ENCODE data around the gene GKN2. TPM values are rescaled to one million over a fixed set of nuclear protein-coding genes. Genes with fewer than 3 reads are reported as not detected.

Gene GKN2
- total and polyA plus RNA-seq, 4 donors = 9.1 TPM; not detected in 3

GRCh38 chr2:68994864-68995263, 42.2 kb upstream of the GKN2 start:
- Histone ChIP-seq H3K4me1 (ENCODE audit: control insufficient read depth in 4 of 4, insufficient read depth in 4 of 4, low read length in 3 of 4) (peaks cover 0 to 2% (median 0%) of the 10 kb centered on the region in 4 donors), H3K4me3 (ENCODE audit: low read depth in 1 of 3, low read length in 3 of 3) (no peak overlapping the region), H3K36me3 (ENCODE audit: control insufficient read depth in 4 of 4, insufficient read depth in 3 of 4, low read depth in 1 of 4, low read length in 3 of 4) (no peaks in the 10 kb centered on the region), H3K9ac (ENCODE audit: low read depth in 1 of 2, low read length in 2 of 2) (no peak overlapping the region), H3K9me3 (ENCODE audit: control insufficient read depth in 4 of 4, low read length in 3 of 4) (no peaks in the 10 kb centered on the region), H3K27me3 (ENCODE audit: control insufficient read depth in 4 of 4, insufficient read depth in 4 of 4, low read length in 3 of 4) (no peaks in the 10 kb centered on the region), H3K27ac (ENCODE audit: low read depth in 1 of 2, low read length in 2 of 2) (no peak overlapping the region)
- TF ChIP-seq REST (IDR thresholded peaks at IDR 0.05) (no peak), HNF4A (conservative IDR thresholded peaks at IDR 0.05) (no peak), YY1 (IDR thresholded peaks at IDR 0.05) (no peak), ATF3 (IDR thresholded peaks at IDR 0.05) (no peak), TAF1 (conservative IDR thresholded peaks at IDR 0.05) (no peak), RXRA (IDR thresholded peaks at IDR 0.05) (no peak), ZBTB33 (IDR thresholded peaks at IDR 0.05) (no peak), MAX (IDR thresholded peaks at IDR 0.05) (no peak), GABPA (IDR thresholded peaks at IDR 0.05 in 1 of 2, conservative IDR thresholded peaks at IDR 0.05 in 1 of 2) (no peak), FOXA1 (IDR thresholded peaks at IDR 0.05) (no peak), JUND (IDR thresholded peaks at IDR 0.05) (no peak), EGR1 (IDR thresholded peaks at IDR 0.05; ENCODE audit: low read depth in 2 of 2) (no peak), RAD21 (IDR thresholded peaks at IDR 0.05) (no peak), CTCF (IDR thresholded peaks at IDR 0.05; ENCODE audit: low read depth, low read length, missing input control) (no peak), HNF4G (IDR thresholded peaks at IDR 0.05) (no peak), FOXA2 (IDR thresholded peaks at IDR 0.05) (no peak)
- DNase-seq (ENCODE audit: low spot score) = no peak
- WGBS = 80% methylated on average over 4 of the region's 4 CpGs

GRCh38 chr2:68993660-68994059, 41.0 kb upstream of the GKN2 start:
- Histone ChIP-seq H3K27me3 (ENCODE audit: control insufficient read depth in 4 of 4, insufficient read depth in 4 of 4, low read length in 3 of 4) (no peaks in the 10 kb centered on the region), H3K36me3 (ENCODE audit: control insufficient read depth in 4 of 4, insufficient read depth in 3 of 4, low read depth in 1 of 4, low read length in 3 of 4) (no peaks in the 10 kb centered on the region), H3K9ac (ENCODE audit: low read depth in 1 of 2, low read length in 2 of 2) (no peak overlapping the region), H3K27ac (ENCODE audit: low read depth in 1 of 2, low read length in 2 of 2) (no peak overlapping the region), H3K4me1 (ENCODE audit: control insufficient read depth in 4 of 4, insufficient read depth in 4 of 4, low read length in 3 of 4) (peaks cover 3 to 8% (median 5%) of the 10 kb centered on the region in 4 donors), H3K9me3 (ENCODE audit: control insufficient read depth in 4 of 4, low read length in 3 of 4) (no peaks in the 10 kb centered on the region), H3K4me3 (ENCODE audit: low read depth in 1 of 3, low read length in 3 of 3) (no peak overlapping the region)
- WGBS = 85% methylated on average over 7 of the region's 7 CpGs
- no peak for TF ChIP-seq HNF4G (IDR thresholded peaks at IDR 0.05)
- TF ChIP-seq NR2F2 (IDR thresholded peaks at IDR 0.05) = no peak
- no peak for TF ChIP-seq SP1 (IDR thresholded peaks at IDR 0.05)
- TF ChIP-seq YY1 (IDR thresholded peaks at IDR 0.05) = no peak
- TF ChIP-seq FOXA1 (IDR thresholded peaks at IDR 0.05) = no peak
- no peak for TF ChIP-seq JUND (IDR thresholded peaks at IDR 0.05)
- TF ChIP-seq FOXA2 (IDR thresholded peaks at IDR 0.05) = no peak
- TF ChIP-seq HNF4A (conservative IDR thresholded peaks at IDR 0.05) = no peak
- no peak for TF ChIP-seq ATF3 (IDR thresholded peaks at IDR 0.05)
- TF ChIP-seq GABPA (IDR thresholded peaks at IDR 0.05 in 1 of 2, conservative IDR thresholded peaks at IDR 0.05 in 1 of 2) = no peak
- no peak for TF ChIP-seq REST (IDR thresholded peaks at IDR 0.05)
- TF ChIP-seq MAX (IDR thresholded peaks at IDR 0.05) = no peak
- no peak for DNase-seq (ENCODE audit: low spot score)
